ENCODE measurements around the gene RPL3.

RPL3 gene

DNA sequence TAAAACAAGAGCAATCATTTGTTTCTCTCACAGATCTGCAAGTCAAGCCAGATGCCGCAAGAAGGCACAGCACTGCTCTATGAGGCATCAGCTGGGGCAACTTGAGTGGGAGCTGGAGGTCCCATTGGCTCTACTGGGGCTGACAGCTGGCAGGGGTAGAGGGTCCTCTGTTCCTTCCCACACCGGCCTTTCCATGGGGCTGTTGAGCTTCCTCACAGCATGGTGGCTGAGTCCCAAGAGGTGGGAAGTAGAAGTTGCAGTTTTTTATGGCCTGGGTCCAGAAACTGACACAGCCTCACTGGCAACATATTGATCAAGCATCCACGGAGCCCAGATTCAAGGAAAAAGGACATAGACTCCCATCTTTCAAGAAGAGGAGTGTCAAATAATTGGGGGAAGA, 34.4 kb downstream of the RPL3 start:
- in situ Hi-C loops (cut with MboI; ENCODE audit: low sequenced_read_pairs) = no loop called here

DNA sequence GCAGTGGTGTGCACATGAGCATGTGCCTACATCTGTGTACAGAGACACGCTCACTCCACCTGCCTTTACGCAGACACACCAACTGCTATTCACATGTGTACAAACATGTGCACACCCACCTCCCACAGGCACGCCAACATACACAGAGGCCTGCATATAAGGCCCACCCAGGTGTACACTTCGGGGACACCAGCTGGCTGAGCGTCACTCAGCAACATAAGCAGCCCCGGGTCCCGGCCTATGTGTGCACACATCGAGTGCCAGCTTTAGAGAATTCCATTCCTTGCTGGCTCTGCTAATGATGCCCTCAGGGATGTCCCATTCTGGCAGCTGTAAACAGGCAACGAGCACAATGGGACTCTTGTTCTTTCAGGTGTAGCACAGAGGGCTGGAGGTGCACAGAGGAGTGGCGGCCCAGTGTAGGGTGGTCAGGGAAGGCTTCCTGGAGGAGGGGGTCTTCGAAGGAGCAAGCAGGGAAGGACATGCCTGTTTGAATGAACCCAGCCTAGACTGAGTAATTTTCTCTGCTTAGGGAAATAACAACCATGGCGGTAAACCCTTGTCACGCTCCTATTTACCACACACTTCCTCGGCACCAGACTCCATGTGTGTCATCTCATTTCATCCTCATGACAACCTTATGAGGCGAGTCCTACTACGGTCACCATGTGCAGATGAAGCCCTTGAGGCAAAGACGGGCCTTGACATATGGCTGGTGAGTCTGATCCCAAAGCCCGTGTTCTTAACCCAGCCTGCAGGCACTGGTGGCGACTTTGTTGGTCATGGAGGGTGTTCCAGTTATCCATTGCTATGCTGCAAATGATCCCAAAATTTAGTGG, 35.1 kb downstream of the RPL3 start:
- in situ Hi-C loops (cut with MboI; ENCODE audit: low sequenced_read_pairs) = no loop called here

DNA sequence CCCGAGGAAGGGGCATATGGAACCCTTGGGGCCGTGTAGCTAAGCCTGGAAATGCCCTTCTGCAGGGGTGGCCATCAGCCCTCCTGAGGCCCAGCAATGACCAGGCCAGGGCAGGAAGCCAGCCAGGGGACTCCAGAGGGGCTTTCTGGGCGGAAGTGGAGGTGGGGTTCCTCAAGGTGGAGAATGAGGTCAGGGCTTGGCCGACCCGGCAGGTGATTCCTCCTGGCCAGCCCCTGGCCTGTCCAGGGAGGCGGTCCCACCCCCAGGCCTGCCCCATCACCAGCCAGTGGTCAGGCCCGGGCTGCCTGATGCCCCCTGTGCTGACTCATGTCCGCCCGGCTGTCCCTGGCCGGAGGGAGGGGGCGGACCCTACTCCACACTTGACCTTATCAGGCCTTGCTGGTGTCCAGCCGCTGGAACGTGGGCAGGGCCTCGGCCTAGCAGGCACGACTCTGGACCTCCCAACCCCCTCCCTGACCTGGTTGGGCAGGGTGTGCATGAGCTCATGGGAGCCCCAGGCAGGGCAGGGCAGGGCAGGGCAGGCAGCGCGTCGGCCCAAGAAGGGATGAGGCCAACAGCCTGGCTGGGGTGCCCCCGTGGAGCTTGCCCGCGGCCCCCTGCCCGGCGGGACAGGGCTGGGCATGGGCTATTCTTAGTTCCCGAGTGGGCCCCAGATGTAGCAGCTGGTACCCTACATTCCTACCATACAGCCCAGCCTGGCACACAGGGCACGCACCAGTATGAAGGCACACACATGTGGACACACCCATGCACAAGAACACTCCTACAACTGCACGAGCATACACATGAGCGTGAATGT, 35.9 kb downstream of the RPL3 start:
- in situ Hi-C loops (cut with MboI; ENCODE audit: low sequenced_read_pairs) = no loop called here

DNA sequence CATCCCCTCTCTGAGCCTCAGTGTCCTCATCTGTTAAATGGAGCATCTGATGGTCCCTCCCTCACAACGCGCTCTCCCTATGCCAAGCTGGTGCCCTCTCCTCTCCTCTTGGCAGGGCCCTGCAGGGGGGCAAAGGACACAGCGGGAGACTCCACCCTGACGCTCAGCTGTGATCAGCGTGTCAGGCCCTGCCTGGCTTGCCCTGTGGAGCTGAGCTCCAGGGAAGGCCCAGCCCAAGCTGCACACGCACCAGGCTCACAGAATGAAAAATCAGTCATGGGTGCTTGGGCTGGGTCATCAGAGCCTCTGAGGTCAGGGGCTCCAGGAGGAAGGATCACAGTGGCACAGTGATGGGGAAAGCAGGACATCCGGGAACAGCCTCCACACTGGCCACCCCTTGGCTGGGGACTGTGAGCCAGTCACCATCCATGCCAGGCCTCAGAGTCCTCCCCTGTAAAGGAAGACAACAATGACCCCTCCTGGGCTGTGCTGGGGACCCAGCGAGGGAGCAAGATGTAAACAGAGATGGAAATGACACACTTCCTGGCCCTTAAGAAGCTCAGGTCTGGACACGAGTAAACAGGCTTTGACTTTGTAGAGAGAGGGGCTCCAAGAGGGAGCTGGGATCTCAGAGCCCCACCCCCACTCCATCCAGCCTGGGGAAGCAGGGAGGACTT, 36.6 kb downstream of the RPL3 start:
- in situ Hi-C loops (cut with MboI; ENCODE audit: low sequenced_read_pairs) = no loop called here

DNA sequence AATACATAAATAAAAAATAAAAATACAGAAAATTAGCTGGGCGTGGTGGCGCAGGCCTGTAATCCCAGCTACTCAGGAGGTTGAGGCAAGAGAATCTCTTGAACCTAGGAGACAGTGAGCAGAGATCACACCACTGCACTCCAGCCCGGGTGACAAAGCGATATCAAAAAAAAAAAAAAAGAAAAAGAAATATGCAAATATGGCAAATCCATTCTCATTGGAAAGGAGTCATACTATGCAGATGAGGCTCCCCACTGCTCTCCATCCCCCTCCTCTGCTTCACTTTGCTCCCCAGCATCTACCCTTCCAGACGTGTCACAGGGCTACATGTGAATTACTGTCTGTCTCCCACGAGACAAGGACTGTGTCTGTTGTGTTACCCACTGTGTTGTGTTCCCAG, 38.3 kb downstream of the RPL3 start:
- in situ Hi-C loops (cut with MboI; ENCODE audit: low sequenced_read_pairs) = no loop called here

DNA sequence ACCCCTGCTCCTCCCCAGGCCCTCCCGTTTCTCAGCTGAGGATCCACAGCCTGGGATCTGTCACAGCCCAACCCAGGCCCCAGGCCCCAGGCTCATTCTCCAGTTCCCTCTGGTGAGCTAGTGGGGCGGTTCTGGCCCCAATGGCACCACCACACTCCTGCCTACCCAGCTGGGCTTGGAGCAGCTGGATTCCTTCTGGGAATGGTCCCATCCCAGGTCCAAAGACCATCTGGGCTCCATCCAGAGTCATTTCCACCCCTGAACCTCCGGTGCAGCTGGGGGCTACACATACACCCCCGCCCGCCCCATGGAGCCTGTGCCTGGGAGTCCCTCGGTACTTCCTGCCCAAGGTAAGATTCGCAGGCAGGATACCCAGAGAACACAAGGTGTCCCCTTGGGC, 39.2 kb downstream of the RPL3 start:
- in situ Hi-C loops (cut with MboI; ENCODE audit: low sequenced_read_pairs) = no loop called here

DNA sequence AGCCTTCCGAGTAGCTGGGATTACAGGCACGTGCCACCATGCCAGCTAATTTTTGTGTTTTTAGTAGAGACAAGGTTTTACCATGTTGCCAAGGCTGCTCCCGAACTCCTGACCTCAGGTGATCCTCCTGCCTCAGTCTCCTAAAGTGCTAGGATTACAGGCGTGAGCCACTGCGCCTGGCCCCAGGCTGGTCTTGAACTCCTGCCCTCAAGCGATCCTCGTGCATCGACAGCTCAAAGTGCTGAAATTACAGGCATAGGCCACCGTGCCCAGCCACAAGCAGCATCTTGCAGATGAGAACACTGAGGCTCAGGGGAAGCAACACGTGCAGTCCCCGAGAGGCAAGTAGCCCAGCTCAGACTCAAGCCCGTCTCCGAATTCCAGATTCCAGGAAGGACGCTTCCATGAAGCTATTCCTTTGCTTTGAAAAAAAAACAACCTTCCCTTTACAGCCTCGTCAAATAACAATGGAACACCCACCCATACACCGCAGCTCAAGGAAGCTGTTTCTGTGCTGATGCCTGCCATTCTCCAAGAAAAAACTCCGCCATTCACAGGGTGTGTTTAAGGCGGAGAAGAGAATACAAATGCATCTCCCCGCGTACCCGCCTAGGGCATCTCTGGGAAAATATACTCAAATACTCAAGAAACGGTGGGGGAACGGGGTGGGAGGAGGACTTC, 40.1 kb downstream of the RPL3 start:
- in situ Hi-C loops (cut with MboI; ENCODE audit: low sequenced_read_pairs) = no loop called here

DNA sequence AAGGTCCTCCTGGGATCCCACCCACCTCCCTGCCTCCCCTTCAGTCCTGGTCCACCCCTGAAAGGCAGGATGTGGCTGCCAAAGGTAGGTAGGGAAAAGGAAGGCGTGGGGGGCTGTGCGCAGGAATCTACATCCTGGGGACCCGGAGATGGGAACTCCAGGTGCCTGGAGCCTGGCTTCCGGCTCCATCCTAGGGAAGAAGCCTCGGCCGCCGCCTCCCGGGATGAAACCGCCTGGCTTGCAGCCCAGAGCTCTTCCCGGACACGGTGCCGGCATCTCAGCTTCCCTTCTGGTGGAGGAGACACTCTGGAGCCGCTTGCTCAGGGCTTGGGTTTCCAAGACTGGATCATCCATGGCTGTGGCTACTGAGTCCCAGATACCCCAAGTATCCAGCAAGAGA, 41.4 kb downstream of the RPL3 start:
- in situ Hi-C loops (cut with MboI; ENCODE audit: low sequenced_read_pairs) = no loop called here

DNA sequence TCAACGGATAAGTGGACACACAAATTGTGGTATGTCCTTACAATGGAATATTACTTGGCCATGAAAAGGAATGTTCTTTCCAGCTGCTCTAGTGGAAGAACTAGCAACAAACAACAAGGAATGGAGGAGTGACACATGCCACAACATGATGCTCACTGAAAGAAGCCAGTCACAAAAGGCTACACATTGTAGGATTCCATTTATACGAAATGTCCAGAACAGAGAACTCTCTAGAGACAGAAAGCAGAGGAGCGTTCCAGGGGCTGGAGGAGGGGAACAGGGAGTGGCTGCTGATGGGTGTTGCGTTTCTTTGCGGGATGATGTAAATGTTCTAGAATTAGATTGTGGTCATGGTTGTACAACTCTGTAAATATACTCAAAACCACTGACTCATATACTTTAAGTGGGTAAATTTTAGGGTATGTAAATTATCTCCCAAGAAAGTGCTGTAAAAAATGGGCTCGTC, 42.2 kb downstream of the RPL3 start:
- in situ Hi-C loops (cut with MboI; ENCODE audit: low sequenced_read_pairs) = no loop called here

DNA sequence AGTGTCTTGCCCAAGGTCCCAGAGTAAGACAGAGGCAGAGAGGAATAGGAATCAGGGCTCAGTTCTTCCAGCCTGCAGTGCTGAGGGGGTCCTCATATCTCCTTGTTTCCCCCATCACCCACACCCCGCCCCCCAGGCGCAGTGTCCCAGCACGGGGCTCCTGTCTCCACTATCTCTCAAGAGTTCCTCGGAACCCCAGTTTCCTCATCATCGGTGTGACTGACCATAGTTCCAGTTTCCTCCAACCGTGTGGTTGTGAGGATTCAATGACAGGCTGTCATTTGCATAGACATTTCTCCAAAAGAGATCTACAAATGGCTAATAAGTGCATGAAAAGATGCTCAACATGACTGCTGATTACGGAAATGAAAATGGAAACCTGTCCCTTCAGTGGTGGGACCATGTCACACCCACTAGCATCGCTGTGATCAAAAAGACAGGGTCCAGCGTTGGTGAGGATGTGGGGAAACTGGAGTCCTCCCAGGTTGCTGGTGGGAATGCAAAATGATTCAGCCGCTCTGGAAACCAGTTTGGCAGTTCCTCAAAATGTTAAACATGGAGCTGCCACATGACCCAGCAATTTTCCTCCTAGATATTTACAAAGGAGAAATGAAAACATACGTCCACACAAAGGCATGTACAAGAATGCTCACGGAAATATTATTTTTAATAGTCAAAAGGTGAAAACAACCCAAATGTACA, 42.8 kb downstream of the RPL3 start:
- in situ Hi-C loops (cut with MboI; ENCODE audit: low sequenced_read_pairs) = no loop called here

DNA sequence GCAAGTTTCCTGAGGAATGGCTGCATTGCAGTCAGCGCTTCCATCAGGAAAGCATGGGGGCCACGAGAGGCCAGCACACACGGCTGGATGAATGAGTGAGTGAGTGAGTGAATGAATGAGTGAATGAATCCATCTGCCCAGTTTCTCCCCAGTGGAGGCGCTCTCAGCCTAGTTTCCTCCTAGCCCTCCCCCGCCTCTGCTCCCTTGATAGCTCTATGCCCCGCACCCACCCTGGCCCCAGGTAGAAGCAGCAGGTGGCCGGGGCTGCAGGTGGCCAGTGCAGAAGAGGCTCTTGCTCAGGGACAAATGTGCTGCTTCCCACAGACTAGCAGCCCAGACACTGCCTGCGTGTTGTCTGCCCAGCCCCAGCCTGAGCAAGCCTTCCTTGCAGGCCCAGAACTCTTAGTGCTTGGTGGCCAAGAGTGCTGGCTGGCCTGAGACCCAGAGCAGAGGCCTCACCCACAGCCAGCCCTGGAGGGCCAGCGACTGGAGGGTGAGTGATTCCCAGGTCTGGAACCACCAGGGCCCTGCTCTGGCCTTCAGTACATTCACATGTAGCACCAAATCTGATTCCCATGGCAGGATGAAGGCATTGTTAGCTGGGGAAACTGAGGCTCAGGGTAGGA, 43.5 kb downstream of the RPL3 start:
- in situ Hi-C loops (cut with MboI; ENCODE audit: low sequenced_read_pairs) = no loop called here

DNA sequence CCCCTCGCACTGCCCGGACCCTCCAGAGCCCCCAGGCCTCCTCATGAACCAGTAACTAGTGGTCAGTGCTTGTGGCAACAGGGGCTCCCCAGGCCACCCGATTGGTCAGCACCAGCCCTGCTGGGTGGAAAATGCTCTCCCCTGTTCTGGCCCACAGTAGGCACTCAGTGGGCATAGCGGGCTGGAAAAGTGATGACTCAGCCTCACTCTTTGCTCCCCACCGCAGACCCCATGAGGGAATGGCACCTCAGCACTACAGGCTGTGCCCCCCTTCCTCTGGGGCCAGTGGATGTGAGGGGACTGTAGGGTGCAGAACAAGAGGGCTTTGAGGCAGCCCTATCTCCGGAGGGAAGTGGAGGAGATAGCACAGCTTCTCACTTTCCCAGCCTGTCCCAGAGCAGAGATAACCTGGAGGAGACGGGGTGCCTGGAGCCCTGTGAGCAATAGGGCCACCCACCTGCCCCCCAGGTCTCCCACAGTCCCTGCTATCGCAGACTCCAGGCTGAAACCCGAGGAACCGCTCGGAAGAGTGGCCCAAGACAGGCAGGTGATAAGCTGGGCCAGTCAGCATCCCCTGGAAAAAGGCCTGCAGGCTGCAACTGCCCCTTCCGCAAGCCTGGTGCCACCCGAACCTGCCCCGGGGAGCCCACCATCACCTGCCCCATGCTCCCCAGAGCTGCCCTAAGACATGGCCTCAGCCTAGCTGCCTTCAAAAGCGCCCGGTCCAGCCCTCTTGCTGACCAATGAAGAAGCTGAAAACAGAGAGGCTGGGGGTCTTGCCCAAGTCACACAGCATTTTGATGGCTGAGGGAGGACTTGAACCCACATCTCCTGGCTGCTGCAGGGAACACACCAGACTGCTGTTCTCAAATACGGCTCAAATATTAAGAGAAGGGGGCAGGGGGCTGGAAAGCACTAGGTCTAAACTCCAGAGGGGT, 45.2 kb downstream of the RPL3 start:
- in situ Hi-C loops (cut with MboI; ENCODE audit: low sequenced_read_pairs) = no loop called here

DNA sequence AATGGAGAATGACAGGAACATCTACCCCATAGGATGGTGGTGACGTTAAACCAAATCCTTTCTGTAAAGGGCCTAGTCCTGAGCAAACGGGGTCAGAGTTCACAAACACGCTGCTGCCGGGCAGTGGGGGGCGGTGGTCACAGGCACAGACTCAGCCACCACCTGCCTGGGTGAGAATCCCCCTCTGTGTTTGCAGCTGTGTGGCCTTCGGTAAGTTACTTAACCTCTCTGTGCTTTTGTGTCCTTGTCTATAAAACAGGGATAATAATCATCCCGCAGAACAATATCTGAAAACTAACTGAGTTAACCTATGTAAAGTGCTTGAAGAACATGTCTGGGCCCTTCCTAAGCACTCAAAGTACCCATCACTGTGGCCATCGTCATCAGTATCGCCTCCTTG, 48.6 kb downstream of the RPL3 start:
- in situ Hi-C loops (cut with MboI; ENCODE audit: low sequenced_read_pairs) = no loop called here

DNA sequence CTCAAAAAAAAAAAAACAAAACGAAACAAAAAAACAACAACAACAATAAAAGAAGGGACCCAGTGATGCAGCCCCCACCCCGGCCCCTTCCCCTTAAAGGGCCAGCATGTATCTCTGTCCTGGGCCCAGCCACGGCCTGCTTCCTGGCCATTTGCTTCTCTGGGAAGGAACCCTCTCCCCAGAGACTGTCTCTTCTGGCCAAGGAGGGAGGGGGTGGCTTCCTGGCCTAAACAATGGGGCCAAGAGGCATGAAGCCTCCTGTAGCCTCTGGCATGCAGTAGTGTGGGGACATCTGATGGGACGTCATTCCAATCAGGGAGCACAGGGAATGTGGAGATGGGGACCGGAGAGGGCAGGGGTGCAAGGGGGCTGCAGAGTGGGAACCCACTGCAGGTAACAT, 49.1 kb downstream of the RPL3 start:
- in situ Hi-C loops (cut with MboI; ENCODE audit: low sequenced_read_pairs) = no loop called here

DNA sequence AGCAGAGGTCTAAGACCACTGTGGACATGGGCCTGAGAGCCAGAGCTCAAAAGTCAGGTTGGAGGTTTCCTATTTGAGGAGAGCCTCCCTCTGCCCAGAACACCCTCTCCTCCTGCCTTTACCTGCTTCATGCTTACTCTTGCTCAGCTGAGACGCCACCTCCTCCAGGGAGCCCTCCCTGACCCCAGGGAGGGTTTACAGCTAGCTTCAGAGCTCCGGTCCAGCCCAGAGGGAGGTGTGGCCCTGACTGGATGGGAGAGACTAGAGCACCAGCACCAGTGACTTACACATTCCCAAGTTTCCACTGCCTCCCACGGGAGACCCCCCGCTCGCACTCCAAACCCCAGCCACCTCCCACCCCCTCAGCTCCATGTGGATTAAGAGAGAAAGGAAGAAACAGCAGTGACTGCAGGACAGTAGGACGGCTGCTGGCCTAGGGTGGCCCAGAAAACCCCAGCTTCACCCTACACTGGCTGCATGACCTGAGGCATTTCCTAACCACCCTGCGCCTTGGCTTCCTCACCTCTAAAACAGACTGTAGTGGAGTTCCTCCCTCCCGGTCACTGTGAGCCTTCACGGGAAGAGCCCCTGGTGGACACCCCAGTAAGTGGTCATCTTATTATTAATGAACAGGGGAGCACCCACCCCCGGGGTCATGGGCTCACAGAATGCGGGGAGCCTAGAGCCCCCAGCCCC, 50.2 kb downstream of the RPL3 start:
- in situ Hi-C loops (cut with MboI; ENCODE audit: low sequenced_read_pairs) = no loop called here

DNA sequence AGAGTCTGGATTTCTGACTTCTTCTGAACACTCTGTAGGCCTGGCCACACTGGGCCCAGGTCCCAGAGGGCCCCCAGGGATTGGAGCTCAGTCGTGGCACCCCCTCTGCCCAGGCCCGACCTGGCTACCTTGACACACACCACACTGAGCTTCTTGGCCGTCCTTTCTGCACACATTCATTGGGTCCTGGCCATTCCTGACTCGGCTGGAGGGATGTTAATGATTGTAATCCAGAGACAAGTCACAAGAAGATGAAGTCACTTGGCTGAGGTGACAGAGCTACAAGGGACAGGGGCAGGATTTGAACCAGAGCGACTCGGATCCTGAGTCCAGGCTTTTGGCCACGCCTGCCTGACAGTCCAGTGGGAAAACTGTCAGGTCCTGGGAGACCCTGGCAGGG, 50.8 kb downstream of the RPL3 start:
- in situ Hi-C loops (cut with MboI; ENCODE audit: low sequenced_read_pairs) = no loop called here

DNA sequence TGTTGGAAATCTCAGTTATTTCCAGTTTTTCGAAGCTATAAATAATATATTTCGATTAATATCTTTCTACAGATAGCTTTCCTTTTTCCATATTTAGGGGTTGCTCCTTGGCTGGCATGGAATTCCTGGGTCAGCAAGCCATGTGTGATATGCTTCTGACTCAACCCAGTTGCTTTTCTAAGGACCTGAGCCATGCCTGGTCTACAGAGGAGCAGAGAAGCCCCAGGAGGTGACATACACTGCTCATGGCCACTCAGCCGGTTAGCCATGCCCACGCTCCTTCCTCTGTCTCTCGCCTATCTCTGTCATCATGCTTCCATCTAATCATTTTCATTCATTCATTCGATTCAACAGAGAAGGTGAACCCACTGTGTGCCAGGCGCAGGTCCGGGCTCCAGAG, 51.4 kb downstream of the RPL3 start:
- in situ Hi-C loops (cut with MboI; ENCODE audit: low sequenced_read_pairs) = no loop called here

DNA sequence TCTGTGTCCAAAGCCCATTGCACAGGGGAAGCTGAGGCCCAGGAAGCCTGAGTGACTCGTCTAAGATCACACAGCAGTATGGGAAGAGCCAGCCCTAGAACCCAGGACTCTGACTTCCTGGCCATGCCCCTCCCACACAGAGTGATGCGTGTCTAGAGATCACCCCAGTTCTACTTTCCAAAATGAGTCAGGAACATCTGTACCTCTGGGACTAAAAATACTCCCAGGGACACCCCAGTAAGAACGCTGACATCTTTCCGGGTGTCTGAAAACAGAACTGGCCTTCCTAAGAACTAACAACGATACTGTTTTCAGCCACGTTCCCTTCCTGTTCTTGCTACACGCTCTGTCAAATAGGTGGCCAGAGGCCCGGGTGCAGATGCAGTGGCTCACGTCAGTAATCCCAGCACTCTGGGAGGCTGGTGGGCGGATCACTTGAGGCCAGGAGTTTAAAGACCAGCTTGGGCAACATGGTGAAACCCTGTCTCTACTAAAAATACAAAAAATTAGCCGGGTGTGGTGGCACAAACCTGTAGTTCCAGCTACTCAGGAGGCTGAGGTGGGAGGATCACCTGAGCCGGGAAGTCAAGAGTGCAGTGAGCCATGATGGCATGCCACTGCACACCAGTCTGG, 52.9 kb downstream of the RPL3 start:
- in situ Hi-C loops (cut with MboI; ENCODE audit: low sequenced_read_pairs) = no loop called here

Measured in hTERT RPE-1 (cell line).